Stimulated activated CD8-positive, alpha-beta memory T cell treated with anti-CD3 and anti-CD28 coated beads, Interleukin-7, amount 100 ng/mL, for 24 hours (primary cell): ENCODE measurements around the gene EGLN3.
"Not testable (repeated sequence)": the region's sequence is repeated elsewhere in the genome, so short reads cannot be mapped to it uniquely, and the experiment has no call there.

Experiments used
- DNase-seq: peaks from one replicate; pipeline ENCODE4 v3.0.0-alpha.2; 2020; ENCODE audit warnings: low read depth

Gene EGLN3

DNA sequence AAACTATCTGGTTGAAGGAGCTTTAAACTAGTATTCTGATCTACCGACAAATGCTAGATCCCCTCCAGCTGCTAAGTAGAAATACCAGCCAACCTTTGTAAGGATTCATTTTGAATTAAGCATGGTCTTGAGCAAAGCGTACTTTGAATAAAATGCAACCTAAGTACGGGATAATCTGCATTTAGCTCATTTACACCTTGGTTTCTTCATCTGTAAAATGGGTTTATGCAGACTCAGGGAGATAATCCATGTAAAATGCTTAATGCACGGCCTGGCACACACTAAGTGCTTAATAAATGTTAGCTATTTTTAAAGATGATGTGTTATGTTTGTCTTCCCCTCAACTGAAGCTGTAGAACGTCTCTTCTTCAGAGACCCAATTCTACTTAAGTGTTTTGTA, 15.9 kb downstream of the EGLN3 start:
- DNase-seq: no peak

DNA sequence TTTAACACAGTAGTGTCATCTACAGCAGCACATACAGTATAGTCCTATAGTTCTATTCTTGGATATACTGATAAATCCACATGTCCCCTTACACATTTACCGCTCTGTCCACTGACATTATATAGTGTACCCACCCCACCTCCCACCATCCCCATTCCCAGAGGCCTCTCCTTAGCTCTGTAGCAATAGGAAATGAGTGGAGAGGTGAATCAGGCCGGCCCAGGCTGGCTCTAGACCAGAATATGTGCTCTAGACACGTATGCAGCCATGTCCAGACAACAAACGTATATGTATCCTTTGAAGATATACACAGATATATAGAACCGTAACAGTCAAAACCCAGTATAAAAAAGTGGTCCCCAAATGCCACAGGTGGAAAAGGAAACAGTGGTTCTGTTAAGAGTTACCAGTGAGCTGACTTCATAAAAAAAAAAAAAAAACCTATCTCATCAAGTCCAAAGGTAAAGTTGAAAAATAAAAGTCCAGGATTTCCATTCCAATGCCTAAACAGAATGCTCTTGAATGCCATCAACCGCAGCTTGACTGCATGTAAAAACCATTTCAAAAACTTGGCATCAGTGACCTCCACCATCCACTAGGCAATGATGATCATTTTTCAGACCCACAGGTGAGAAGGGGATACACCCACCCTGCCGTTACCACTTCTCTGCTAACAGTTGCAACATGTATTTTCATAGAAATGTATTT, 16.7 kb downstream of the EGLN3 start:
- no peak for DNase-seq

DNA sequence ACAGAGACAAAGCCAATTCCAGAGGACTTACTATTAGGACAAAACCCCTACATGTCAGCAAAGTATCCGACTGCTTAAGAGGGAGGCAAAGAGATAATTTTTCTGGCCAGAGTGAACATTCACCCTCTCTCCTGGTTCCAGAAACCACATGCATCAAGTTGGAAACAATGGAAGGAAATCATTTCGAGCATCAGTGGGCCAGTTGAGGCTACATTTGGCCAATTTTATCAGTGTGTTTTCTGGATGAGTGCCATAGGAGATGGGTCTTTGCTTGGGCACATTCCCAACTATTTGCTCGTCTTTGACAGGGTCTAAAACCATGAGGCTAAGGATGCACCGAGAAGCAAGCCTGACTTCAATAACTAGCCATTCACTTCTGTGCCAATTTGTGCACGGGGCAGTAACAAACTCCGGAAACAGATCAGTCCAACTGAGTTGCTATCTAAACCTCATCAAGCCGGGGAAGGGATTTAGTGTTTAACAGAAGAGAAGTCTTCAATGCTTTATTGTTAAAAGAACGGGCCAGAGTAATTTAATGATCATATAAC, 17.4 kb downstream of the EGLN3 start:
- no peak for DNase-seq

DNA sequence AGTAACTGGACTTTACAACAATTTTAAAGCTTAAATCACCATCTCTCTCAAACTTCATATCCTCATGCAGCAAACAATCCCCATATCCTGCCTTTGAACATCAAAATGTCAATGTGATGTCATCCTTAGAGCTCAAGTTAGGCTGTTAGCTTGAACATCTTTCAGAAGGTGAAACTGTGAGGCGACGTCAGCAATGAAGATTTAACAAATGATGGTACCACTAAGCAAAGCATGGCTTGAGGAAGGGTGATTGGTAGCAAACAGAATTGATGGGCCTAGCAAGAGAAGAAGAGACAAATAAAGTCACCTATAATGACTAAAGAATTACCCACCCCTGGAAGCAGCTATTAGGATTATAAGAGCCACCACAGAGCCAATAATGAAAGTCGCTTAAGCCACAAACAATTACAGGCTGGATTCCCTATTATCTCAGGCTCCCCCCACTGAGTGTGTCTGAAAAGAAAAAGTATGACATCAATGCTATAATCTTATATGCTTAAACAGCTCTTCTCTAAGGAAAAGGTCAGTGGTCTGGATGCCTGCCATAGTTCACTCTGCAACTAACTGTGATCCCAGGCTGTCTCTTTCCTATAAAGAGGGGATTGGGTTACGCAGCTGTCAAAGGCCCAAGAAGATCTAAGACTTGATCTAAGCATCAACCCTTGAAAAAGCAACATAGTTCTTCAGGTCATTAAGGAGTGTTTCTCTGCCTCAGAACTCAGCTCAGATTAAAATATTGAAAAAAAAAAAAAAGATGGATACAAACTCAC, 18.1 kb downstream of the EGLN3 start:
- DNase-seq: no peak

DNA sequence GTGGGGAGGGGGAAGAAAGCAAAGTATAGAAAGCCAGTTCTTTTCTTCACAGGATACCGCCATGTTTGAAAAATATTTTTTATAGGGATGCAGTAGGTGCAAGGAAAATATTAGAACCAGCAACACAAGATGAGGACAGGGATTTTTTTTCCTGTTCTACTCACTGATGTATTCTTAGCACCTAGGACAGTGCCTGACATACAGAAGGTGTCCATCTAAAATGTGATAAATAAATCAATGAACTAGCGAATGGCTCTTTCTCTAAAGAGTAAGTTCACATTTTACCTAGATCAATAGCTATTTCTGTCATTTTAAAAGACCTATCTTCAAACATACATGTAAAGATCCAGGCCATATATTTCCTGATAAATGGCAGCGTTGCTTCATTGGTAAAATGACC, 18.8 kb downstream of the EGLN3 start:
- DNase-seq: no peak

DNA sequence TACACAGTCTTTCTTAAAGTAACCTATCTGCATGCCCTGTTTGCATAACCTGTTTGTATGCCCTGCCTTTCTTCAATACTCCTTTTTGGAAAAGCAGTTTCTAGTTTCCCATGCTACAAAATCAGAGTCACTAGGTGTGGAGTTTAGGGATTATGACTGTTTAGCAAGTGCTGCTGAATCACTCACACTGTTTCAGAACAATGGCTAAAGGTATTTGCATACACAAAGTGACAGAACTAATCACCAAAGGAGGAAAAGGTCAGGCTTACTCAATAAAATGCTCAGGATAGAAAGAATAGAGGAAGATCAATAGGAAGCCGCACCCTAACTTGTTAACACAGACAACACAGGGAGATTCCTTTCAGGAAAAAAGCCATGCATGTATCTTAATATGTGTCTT, 19.4 kb downstream of the EGLN3 start:
- DNase-seq: no peak

DNA sequence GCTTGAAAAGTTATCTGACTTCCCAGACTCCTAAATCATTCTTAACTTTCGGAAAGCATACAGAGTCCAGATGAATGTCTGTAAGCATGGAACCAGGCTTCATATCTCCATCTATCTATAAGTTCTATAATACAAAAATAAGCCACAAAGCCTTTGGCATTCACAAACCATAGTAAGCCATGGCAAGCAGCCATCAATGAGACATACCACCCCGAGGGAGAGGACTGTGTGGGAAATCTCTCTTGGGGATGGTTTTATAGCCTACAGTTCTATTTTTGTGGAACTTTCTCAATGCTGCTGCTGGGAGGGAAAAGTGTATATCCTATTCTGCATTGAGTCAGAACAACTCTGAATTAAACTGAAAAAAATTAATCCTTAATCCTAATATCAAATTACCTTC, 20.4 kb downstream of the EGLN3 start:
- DNase-seq: no peak

DNA sequence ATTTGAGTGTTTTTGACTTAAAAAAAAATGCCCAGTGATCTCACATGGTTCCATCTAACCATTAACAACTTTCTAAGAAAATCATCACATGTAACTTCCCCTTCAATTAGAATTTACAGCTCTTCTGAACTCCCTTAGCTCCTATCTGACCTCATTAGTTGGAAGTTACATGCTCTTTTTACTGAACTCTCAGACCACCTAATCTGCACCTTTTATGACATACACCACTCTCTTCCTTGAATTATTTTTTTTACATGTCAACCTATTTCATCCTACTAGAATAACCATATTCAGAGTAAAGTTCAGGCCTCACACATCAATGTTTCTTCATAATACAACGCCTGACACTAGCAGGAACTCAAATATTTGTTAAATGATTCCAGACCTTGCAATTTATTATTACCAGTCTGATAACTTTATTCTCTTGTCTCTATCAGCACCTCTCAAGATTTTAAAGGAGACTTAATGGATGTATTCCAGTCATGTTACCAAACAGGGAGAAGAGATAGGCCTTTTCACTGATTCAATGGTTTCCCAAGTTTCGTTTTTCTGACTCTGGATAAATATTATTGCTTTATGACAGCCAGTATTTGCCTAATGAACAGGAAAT, 21.0 kb downstream of the EGLN3 start:
- no peak for DNase-seq

DNA sequence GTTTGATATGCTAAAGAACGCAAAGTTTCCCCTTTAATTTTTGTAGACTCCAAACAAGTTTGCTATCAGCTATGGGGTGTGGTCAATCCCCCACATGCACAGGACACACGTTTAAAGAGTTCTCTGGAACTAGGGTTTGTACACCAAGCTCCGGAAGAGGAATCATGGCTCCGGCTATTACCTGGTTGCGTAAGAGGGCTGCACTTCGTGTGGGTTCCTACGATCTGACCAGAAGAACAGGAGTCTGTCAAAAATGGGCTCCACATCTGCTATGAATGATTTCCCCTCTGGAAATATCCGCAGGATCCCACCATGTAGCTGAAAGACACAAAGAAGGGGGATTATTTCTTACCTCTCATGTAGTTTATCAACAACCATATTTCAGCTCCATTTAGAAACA, 22.0 kb downstream of the EGLN3 start:
- no peak for DNase-seq

DNA sequence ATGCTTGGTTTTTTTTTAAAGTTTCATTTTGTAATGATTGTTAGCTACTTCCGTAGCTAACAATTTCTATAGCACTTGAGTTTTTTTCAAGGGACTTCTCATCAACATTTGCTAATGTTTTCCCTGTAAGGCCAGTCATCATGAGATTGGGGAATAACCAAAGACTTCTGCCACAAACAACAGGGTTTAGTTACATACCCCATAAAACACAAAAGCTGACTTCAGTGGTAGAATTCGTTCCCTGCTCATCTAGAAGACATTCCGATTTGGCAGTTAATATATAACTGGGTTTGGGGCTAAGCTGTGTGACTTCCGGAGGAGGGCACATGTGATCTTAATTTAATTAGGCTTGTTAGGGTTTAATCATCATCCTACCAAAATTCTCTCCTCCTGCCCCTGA, 22.9 kb downstream of the EGLN3 start:
- DNase-seq: no peak

DNA sequence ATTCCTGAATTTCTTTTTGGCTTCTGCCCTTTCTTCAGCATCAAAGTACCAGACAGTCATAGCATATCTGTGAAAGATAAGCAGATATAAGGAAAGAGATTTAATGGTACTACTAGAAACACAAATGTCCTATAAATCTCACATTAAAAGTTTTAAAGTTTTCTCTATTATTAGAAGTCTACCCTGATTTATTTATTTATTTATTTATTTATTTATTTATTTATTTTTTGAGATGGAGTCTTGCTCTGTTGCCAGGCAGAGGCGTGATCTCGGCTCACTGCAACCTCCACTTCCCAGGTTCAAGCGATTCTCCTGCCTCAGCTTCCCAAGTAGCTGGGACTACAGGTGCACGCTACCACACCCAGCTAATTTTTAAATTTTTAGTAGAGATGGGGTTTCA, 23.9 kb downstream of the EGLN3 start:
- DNase-seq: not testable (repeated sequence)

DNA sequence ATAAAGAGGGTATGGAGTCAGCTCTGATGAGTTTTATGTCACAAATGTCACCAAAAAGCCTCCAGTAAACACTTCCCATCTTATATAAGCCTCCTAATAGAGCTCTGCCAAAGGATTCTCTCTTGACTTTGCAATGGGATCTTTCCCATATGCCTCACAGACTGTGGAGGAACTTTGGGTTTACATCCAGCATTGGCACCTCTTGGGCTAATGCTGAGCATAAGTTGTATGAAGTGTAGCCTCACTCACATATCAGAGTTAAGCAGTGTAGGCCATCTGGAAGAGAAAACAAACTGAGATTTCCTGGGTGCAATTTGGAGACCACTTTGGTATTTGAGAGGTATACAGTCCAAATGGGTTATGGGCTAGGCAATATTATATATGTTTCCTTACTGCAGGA, 24.9 kb downstream of the EGLN3 start:
- DNase-seq: no peak

DNA sequence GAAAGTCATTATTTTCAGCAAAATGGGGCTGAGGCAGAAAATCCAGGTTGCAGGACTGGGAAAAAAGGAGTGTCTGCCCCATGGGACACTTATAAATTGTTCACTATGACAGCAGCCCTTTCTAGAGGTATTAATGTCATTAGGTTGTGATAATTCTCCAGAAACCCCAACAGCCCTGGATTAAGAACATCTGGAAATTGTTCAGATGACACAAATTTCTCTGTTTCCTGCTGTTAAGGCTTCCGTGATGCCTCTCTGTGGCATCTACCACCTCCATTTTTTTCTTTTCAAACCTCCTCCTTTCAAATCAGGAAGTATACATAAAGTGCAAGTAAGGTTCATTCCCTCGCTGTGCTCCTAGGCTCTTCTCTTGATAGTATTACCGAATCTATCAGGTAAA, 25.6 kb downstream of the EGLN3 start:
- no peak for DNase-seq

DNA sequence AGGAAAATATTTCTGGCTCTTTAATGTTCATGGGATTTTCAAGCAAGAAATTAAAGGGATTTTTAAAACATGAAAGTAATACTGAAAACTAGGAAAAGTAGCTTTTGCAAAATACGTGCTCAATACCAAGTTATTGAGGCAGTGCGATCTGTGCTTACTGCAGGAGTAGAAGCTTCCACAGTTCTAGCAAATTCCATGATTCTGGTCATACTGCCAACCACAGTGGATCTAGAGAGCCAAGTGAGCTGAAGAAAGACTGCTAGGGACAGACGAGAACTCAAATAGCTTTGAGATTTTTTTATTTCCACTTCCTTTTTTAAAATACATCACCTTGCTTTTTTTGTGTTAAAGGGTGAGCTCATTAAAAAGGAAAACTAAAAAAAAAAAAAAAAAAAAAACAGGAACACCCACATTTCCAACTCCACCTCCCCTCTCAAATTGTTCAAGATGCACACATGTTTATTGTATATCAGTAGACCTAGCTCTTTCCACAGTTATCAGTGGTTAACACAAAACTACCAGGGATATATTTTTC, 26.2 kb downstream of the EGLN3 start:
- DNase-seq: no peak

DNA sequence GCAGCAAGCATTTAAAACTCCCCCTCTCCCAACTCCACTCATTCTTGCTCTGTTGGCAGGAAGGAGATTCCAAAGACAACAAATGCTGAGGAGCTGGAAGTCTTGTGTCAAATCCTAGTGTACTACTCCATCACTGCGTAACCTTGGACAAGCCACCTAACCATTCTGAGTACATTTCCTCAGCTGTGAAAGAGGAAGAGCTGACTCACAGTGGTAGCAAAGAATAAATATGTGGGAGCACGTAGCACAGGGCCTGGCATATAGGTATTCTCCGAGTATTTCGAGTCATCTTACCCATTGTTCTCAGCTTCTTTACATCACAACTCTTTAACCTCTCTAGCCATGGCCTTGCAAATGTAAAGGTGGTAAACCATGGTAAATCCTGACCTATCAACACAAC, 28.7 kb downstream of the EGLN3 start:
- DNase-seq: no peak

DNA sequence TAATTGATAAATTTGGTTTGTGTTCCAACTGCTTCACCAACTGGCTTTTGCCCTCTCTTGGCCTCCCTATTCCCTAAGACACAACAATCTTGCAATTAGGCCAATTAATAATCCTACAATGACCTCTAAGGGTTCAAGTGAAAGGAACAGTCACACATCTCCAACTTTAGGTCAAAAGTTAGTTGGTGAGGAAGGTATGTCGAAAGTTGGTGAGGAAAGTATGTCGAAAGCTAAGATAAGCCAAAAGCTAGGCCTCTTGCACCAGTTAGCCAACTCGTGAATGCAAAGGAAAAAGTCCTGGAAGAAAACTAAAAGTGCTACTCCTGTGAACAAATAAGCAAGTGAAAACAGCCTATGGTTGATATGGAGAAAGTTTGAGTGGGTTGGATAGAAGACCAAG, 32.6 kb downstream of the EGLN3 start:
- no peak for DNase-seq

DNA sequence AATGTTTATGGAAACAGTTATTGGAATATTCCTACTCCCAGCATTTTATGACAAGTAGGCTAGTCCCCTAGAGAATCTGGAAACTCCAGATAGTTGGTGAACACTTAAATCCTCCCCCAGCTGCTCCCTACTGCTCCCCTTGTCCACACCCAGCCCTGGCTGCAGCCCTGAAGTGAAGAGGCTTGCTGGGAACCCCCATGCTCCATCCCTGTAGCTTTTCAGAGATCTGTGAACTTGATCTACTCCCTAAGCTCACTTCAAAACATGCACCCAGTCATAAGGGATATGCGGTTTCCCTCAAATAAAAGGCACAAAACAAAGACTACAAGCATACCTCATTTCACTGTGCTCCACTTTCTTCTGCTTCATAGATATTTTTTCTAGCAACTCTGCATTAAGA, 33.2 kb downstream of the EGLN3 start:
- DNase-seq: no peak

DNA sequence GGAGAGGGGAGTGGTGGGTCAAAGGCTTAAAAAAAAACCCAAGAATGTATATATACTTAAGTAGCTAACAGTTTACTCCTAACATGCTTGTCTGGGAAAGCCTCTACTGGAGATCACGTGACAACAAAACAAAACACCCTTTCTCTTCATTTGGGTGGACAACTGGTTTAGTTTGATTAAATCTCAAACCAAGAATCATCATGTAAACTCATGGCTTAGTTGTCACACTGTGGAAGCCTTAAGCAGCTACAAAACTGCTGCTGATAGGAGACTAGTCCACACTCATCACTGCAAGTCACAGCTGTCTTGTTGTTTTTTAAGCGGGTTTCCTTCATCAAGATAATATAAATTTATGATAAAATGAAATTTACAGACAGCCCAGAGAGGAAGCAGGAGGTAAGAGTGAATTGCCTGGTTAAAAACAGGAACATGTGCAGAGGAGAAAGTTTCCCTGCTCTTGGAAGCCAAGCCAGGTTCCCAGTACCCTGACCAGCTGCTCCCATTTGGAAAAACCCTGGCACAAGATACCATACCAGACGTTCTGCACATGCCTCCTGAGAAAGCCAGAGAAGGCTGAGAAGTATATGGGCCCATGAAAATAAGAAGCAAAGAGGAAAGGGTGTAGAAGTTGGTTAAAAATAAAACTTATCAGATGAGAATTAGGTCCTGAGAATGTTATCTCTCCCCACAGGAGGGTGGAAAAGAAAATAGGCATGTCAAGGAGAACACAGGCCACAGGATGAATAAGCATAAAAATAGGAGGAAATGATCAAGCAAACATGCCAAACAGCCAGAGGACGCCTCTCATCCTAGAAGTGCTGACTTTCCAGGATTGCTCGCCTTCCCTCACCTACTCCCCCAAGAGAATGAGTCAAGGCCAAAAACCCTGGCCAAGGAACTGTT, 34.0 kb downstream of the EGLN3 start:
- no peak for DNase-seq

DNA sequence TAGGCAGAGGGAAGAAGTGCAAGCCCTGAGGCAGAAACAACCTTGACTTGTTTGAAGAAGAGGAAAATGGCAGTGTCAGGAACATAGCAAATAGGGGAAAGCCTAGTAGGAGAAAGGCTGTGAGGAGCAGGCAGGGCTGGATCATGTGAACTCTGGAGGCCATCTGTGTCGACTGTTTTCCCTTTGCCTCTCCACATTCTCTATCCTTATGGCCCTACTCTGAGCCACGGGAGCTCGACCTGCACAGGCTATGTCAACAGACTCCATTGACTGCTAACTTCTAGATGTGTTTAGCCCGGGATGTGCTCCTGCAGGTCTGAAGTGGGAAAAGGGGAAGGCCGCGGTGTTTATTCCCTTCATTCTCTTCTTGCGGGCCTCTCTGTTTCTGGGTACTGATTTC, 35.2 kb downstream of the EGLN3 start:
- DNase-seq: no peak

DNA sequence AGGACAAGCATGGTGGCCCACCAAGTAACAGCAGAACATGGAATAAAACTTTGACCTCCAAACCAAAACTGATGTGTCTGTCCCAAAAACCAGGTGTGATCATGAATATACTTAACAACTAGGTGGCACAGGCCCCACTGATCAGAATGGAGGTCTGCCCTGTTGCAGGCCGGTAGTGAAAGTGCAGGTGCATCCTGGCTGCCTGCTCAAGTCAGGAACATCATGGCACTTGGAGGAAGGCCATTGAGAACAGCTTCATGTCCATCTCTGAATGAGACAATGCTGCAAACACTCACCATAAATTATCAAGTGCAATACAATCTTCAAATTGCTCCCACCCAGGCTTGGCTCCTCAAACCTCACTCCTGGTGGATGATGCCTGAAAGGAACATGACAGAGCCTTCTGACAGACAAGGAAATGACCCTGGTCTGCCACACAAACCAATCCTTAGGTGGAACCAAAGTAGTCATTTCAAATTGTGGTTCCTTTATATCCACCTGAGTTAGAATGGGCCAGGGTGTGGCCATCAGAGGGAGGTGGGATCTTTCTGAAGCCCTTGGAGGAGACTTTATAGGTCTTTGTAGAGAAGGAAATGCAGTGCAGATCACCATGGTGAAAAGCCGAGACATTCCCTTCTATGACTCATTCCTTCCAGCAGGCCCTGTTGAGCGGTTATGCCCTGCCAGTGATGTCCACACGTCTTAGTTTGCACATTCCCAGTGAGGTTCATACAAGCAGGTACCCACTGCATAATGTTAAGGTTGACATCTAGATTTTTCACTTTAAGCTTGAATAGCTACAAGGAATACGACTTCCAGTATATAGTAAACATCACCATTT, 36.0 kb downstream of the EGLN3 start:
- no peak for DNase-seq

DNA sequence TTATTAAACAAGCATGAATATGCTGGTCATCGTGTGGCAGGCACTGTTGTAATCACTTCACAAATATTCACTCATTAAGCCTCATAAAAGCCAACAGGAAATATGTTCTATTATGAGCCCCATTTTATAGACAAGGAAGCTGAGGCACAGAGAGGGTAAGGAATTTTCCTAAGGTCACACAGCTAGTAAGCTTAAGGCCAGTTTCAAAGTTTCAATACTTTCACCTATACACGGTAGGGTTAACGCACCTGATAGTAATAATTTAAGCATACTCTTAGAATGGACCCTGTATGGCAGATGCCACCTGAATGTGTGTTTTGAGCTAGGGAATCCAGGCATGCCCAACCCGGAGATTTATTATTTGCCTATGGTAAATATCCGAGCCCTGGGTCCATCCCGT, 39.8 kb downstream of the EGLN3 start:
- no peak for DNase-seq
